ENCODE measurements around the gene ZPLD1. TPM values are rescaled to one million over a fixed set of nuclear protein-coding genes. Genes with fewer than 3 reads are reported as not detected.

Gene ZPLD1
- total and polyA plus RNA-seq, 12 donors = 0.06 to 0.10 TPM; not detected in 10

- TF ChIP-seq CTCF (IDR thresholded peaks at IDR 0.05) (no peak), POLR2A (IDR thresholded peaks at IDR 0.05) (no peak)
- H3K36me3 ChIP-seq (replicated peaks in 1 of 2) = no peaks in the 10 kb centered on the region
- no peak for DNase-seq
- intact Hi-C loops (cut with DNase I) = no loop called here
- H3K4me3 ChIP-seq = no peak overlapping the region
- H3K27ac ChIP-seq = no peak overlapping the region
- no peaks in the 10 kb centered on the region for H3K27me3 ChIP-seq
- no peaks in the 10 kb centered on the region for H3K9me3 ChIP-seq (replicated peaks in 1 of 3)
- H3K4me1 ChIP-seq (replicated peaks in 1 of 2) = no peaks in the 10 kb centered on the region
Observed at GRCh38 chr3:102410616-102411015, 24.2 kb upstream of the ZPLD1 start.

GRCh38 chr3:102415553-102415952, 19.3 kb upstream of the ZPLD1 start:
- TF ChIP-seq CTCF (IDR thresholded peaks at IDR 0.05) (no peak), POLR2A (IDR thresholded peaks at IDR 0.05) (no peak)
- no peaks in the 10 kb centered on the region for H3K9me3 ChIP-seq (replicated peaks in 1 of 3)
- H3K4me1 ChIP-seq (replicated peaks in 1 of 2) = no peaks in the 10 kb centered on the region
- WGBS, 4 donors = 46 to 58% (median 48%) methylated on average over 2 of the region's 2 CpGs
- intact Hi-C loops (cut with DNase I) = no loop called here
- no peak overlapping the region for H3K27ac ChIP-seq
- no peaks in the 10 kb centered on the region for H3K27me3 ChIP-seq
- no peaks in the 10 kb centered on the region for H3K36me3 ChIP-seq (replicated peaks in 1 of 2)
- DNase-seq = no peak
- peak overlapping the region in 1 of 4 donors; percentile 28 for H3K4me3 ChIP-seq

GRCh38 chr3:102419786-102420185, 15.0 kb upstream of the ZPLD1 start:
- H3K4me3 ChIP-seq = no peak overlapping the region
- no peak overlapping the region for H3K27ac ChIP-seq
- H3K4me1 ChIP-seq (replicated peaks in 1 of 2) = no peaks in the 10 kb centered on the region
- TF ChIP-seq POLR2A (IDR thresholded peaks at IDR 0.05) = no peak
- TF ChIP-seq CTCF (IDR thresholded peaks at IDR 0.05) = no peak
- H3K27me3 ChIP-seq = no peaks in the 10 kb centered on the region
- H3K36me3 ChIP-seq (replicated peaks in 1 of 2) = no peaks in the 10 kb centered on the region
- no peaks in the 10 kb centered on the region for H3K9me3 ChIP-seq (replicated peaks in 1 of 3)
- DNase-seq = no peak
- intact Hi-C loops (cut with DNase I) = no loop called here

- Histone ChIP-seq H3K27ac (no peak overlapping the region), H3K27me3 (no peaks in the 10 kb centered on the region), H3K36me3 (replicated peaks in 1 of 2) (no peaks in the 10 kb centered on the region), H3K9me3 (replicated peaks in 1 of 3) (no peaks in the 10 kb centered on the region), H3K4me3 (no peak overlapping the region), H3K4me1 (replicated peaks in 1 of 2) (no peaks in the 10 kb centered on the region)
- WGBS, 4 donors = 71 to 91% (median 80%) methylated on average over 1 of the region's 1 CpG
- TF ChIP-seq CTCF (IDR thresholded peaks at IDR 0.05) (no peak), POLR2A (IDR thresholded peaks at IDR 0.05) (no peak)
- no peak for DNase-seq
- intact Hi-C loops (cut with DNase I) = no loop called here
Observed at GRCh38 chr3:102441832-102442231, 7.0 kb downstream of the ZPLD1 start.

Data from adrenal gland (tissue), 12 donors.